Gastroesophageal sphincter (tissue), 4 donors: ENCODE results near the gene ME1. TPM values are rescaled to one million over a fixed set of nuclear protein-coding genes. Genes with fewer than 3 reads are reported as not detected.
"Not testable (repeated sequence)": the region's sequence is repeated elsewhere in the genome, so short reads cannot be mapped to it uniquely, and the experiment has no call there.

ENCODE experiments used
- ATAC-seq: fragments of 150-250 bp; one replicate; pipeline ENCODE4 v1.9.1; 2016; ENCODE audit warnings: mild to moderate bottlenecking, moderate library complexity
- H3K27ac ChIP-seq, 4 donors: fragments of 200-600 bp; sonication (generic) in 3 of 4; 1 replicate in 3 of 4; 2 replicates in 1 of 4; pipeline ENCODE4 v1.5.1; 2016 to 2019
- H3K27me3 ChIP-seq: fragments of 200-600 bp; sonication (generic); one replicate; pipeline ENCODE4 v1.5.1; 2019
- H3K36me3 ChIP-seq, 2 donors: fragments of 200-600 bp; sonication (generic); one replicate each; pipeline ENCODE4 v1.5.1; 2019; ENCODE audit warnings: control low read depth in 1 of 2
- H3K4me1 ChIP-seq, 3 donors: fragments of 200-600 bp; sonication (generic); 1 replicate in 2 of 3; 2 replicates in 1 of 3; pipeline ENCODE4 v1.5.1; 2016 to 2019; ENCODE audit warnings: control low read depth in 2 of 3
- H3K4me3 ChIP-seq, 2 donors: fragments of 200-600 bp; sonication (generic); one replicate each; pipeline ENCODE4 v1.5.1; 2019; ENCODE audit warnings: mild to moderate bottlenecking in 1 of 2, moderate library complexity in 1 of 2
- H3K9me3 ChIP-seq, 3 donors: fragments of 200-600 bp; sonication (generic); one replicate each; pipeline ENCODE4 v1.5.1; 2017 to 2019; ENCODE audit warnings: control low read depth in 2 of 3
- CTCF ChIP-seq, 4 experiments: fragments of 200-600 bp in 2 of 4; fragments of 450-650 bp in 2 of 4; sonication (generic) in 1 of 4; IDR thresholded peaks; one replicate each; pipeline ENCODE4 v1.5.1; 2017 to 2019; ENCODE audit warnings: antibody characterized with exemption in 4 of 4, mild to moderate bottlenecking in 2 of 4, moderate library complexity in 2 of 4
- EP300 ChIP-seq: sonication (generic); formaldehyde crosslinking; IDR thresholded peaks from one replicate; pipeline ENCODE4 v1.6.1; 2017; ENCODE audit warnings: antibody characterized with exemption, mild to moderate bottlenecking
- POLR2A ChIP-seq, 2 donors: fragments of 450-650 bp; IDR thresholded peaks; one replicate each; pipeline ENCODE4 v1.6.1; 2017; ENCODE audit warnings: antibody characterized with exemption in 2 of 2, mild to moderate bottlenecking in 2 of 2, moderate library complexity in 1 of 2
- POLR2AphosphoS5 ChIP-seq: sonication (generic); formaldehyde crosslinking; IDR thresholded peaks from one replicate; pipeline ENCODE4 v1.6.1; 2017; ENCODE audit warnings: antibody characterized with exemption
- WGBS, 2 donors: methylation state at CpG; one replicate each; pipeline ENCODE4 v1.1.5; 2018; ENCODE audit warnings: low coverage in 1 of 2; 5-methylcytosine and 5-hydroxymethylcytosine counted together
- total RNA-seq, 4 donors: library from RNA; depleted of rRNA; stranded (reverse); fragments of >200 nt; gene quantifications; one replicate each; pipeline ENCODE4 v1.1.0, GENCODE V29; 2016

The ME1 gene
- total RNA-seq, 4 donors from 2014 or later, result 18.8 to 33.3 (median 20.4) TPM

GRCh38 chr6:83370567-83370966, 60.3 kb downstream of the ME1 start:
- no peak overlapping the region for H3K4me3 ChIP-seq

GRCh38 chr6:83369692-83370091, 61.2 kb downstream of the ME1 start:
- Histone ChIP-seq H3K27me3 (no peaks in the 10 kb centered on the region), H3K27ac (no peak overlapping the region), H3K4me1 (peaks cover 0 to 21% (median 8%) of the 10 kb centered on the region in 3 donors), H3K4me3 (no peak overlapping the region), H3K36me3 (no peaks in the 10 kb centered on the region), H3K9me3 (no peaks in the 10 kb centered on the region)
- no peak for ATAC-seq
- 86 to 92% methylated on average over 3 of the region's 3 CpGs for WGBS, 2 donors
- no peak for TF ChIP-seq EP300
- TF ChIP-seq POLR2A (IDR thresholded peaks at IDR 0.05), result no peak
- no peak for TF ChIP-seq CTCF (IDR thresholded peaks at IDR 0.05)

More at GRCh38 chr6:83370567-83370966, 60.3 kb downstream of the ME1 start:
- 57 to 63% methylated on average over 3 of the region's 3 CpGs for WGBS, 2 donors
- Histone ChIP-seq H3K4me1 (peaks cover 0 to 19% (median 8%) of the 10 kb centered on the region in 3 donors), H3K27me3 (no peaks in the 10 kb centered on the region), H3K36me3 (no peaks in the 10 kb centered on the region), H3K27ac (no peak overlapping the region), H3K9me3 (no peaks in the 10 kb centered on the region)
- no peak for TF ChIP-seq POLR2AphosphoS5
- no peak for TF ChIP-seq EP300
- TF ChIP-seq POLR2A (IDR thresholded peaks at IDR 0.05), result no peak
- TF ChIP-seq CTCF (IDR thresholded peaks at IDR 0.05), result no peak
- no peak for ATAC-seq

GRCh38 chr6:83368577-83368976, 62.3 kb downstream of the ME1 start:
- Histone ChIP-seq H3K4me1 (peaks cover 0 to 21% (median 8%) of the 10 kb centered on the region in 3 donors), H3K27ac (no peak overlapping the region), H3K9me3 (no peaks in the 10 kb centered on the region), H3K36me3 (no peaks in the 10 kb centered on the region), H3K4me3 (no peak overlapping the region), H3K27me3 (no peaks in the 10 kb centered on the region)
- no peak for TF ChIP-seq POLR2AphosphoS5
- no peak for ATAC-seq

- no peak for ATAC-seq
- Histone ChIP-seq H3K4me1 (peaks cover 0 to 21% (median 8%) of the 10 kb centered on the region in 3 donors), H3K27ac (no peak overlapping the region), H3K4me3 (no peak overlapping the region), H3K9me3 (no peaks in the 10 kb centered on the region), H3K27me3 (no peaks in the 10 kb centered on the region), H3K36me3 (no peaks in the 10 kb centered on the region)
- WGBS, 2 donors, result 100% methylated on average over 1 of the region's 1 CpG
- TF ChIP-seq CTCF (IDR thresholded peaks at IDR 0.05) (no peak), POLR2AphosphoS5 (no peak), EP300 (no peak), POLR2A (IDR thresholded peaks at IDR 0.05) (no peak)
These were observed 63.7 kb downstream of the ME1 start for GRCh38 chr6:83367104-83367503.

GRCh38 chr6:83365931-83366330, 64.9 kb downstream of the ME1 start:
- Histone ChIP-seq H3K4me1 (peaks cover 0 to 13% (median 8%) of the 10 kb centered on the region in 3 donors), H3K27me3 (no peaks in the 10 kb centered on the region), H3K4me3 (no peak overlapping the region), H3K36me3 (no peaks in the 10 kb centered on the region), H3K9me3 (peaks cover 0 to under 1% (median 0%) of the 10 kb centered on the region in 3 donors), H3K27ac (no peak overlapping the region)
- 36 to 69% methylated on average over 1 of the region's 1 CpG for WGBS, 2 donors
- no peak for ATAC-seq
- no peak for TF ChIP-seq CTCF (IDR thresholded peaks at IDR 0.05)
- no peak for TF ChIP-seq POLR2AphosphoS5
- TF ChIP-seq POLR2A (IDR thresholded peaks at IDR 0.05), result no peak
- TF ChIP-seq EP300, result no peak

- Histone ChIP-seq H3K36me3 (peaks cover 0 to 19% of the 10 kb centered on the region in 2 donors), H3K9me3 (peaks cover 0 to 22% (median 0%) of the 10 kb centered on the region in 3 donors), H3K4me1 (peaks cover 0 to 13% (median 8%) of the 10 kb centered on the region in 3 donors)
- not testable (repeated sequence) for ATAC-seq, H3K4me3 ChIP-seq, H3K27me3 ChIP-seq, H3K27ac ChIP-seq
- 95% methylated on average over 6 of the region's 6 CpGs; no CpG with 5 or more reads in 1 of the 2 donors for WGBS, 2 donors
These were observed 68.5 kb downstream of the ME1 start for GRCh38 chr6:83362349-83362748.
